OCI-LY3 (cell line): ENCODE results near the gene HERC3.

Experiments
- EZH2phosphoT487 ChIP-seq: fragments of 200-600 bp; shearing (Covaris generic); IDR thresholded peaks from 2 replicates; pipeline ENCODE4 v1.6.1; 2018; ENCODE audit warnings: antibody characterized with exemption, mixed run types, low read depth
- TF ChIP-seq, protein P1 (sequence below): fragments of 200-600, 300-600 bp; sonication (generic); IDR thresholded peaks from 2 replicates; pipeline ENCODE4 v1.5.1; 2014; ENCODE audit warnings: antibody characterized with exemption, low read length, low read depth

DNA sequence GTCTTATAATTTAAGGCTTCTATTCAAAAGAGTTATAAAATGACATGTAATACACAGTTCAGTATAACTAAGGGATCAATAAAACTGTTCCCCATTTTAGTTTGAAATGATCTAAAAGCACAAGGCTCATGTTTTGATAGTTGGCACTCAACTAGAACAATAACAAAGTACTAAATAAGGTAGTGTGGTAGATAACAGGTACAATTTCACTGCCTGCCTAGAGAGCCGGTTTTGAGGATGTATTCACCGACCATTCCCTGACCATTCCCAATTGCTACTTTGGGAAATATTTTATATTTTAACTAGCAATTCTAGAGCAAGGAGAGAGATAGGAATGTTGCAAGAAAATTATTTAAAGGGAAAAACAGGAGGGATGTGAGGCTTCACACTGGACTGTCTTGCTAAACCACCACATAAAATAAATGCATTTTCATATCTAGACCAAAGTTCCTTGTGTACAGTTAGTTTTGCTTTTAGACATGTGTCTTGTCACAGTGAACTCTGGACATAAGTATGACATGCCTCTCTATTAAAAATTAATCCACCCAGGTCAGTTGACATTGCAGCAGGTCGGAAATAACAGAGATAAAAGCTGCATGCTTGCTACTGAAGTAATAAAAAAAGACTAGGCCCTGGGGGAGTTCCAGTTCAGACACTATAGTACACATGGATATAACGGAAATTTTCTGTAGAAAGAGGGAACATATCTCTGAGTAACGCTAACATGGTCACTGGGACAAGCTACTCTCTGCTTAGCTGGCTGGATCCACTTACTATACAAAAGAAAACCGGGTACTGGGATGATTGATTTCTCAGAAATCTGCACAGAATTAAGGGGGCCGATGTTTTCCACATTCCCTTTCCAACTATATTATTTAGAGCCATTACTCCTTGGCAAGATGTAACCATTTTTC lies 161.6 kb downstream of the HERC3 start:
- TF ChIP-seq, protein P1, sequence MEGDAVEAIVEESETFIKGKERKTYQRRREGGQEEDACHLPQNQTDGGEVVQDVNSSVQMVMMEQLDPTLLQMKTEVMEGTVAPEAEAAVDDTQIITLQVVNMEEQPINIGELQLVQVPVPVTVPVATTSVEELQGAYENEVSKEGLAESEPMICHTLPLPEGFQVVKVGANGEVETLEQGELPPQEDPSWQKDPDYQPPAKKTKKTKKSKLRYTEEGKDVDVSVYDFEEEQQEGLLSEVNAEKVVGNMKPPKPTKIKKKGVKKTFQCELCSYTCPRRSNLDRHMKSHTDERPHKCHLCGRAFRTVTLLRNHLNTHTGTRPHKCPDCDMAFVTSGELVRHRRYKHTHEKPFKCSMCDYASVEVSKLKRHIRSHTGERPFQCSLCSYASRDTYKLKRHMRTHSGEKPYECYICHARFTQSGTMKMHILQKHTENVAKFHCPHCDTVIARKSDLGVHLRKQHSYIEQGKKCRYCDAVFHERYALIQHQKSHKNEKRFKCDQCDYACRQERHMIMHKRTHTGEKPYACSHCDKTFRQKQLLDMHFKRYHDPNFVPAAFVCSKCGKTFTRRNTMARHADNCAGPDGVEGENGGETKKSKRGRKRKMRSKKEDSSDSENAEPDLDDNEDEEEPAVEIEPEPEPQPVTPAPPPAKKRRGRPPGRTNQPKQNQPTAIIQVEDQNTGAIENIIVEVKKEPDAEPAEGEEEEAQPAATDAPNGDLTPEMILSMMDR = no peak
- TF ChIP-seq EZH2phosphoT487 = no peak
